ENCODE results near the gene TFR2. TPM values are rescaled to one million over a fixed set of nuclear protein-coding genes. Genes with fewer than 3 reads are reported as not detected.
A peak's percentile ranks its signal among the peaks of the same experiment; 100 is the strongest.

The TFR2 gene
- total and polyA plus RNA-seq, 2 of the 13 experiments (the other 11 are each of a cell fraction or from before 2014, with no cell fraction given), result 36.9 to 64.2 TPM

DNA sequence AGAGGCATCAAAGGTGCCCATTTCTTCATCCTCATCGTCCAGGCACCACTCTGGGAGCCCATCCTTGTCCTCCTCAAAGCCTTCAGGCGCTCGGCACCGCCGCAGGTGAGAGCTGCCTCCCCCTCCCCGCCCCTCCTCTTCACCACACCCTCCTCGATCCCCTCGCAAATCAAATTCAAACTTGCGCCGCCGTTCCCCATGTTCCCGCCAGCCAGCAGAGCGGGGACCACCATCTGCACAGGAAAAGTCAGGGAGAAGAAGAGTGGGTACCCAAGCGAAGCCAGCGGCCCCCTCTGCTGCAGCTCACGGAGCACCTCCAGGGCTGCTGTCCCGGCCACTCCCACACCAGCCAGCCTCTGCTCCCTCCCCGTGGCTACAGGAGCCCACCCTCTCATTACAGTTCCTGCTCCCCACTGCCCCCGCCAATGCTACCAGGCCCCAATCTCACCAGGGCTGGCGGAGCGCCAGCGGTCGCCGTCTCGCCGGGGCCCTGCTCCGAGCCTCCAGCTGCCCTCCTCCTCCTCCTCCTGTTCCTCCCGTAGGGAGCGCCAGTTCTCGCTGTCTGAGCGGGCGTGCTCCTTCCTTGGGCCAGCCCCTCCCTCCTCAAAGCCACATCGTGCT is 45.0 kb upstream of the TFR2 start:
- no peak overlapping the region for H3K9ac ChIP-seq (ENCODE audit: insufficient read depth, low read depth, low read length)
- peaks cover 27% of the 10 kb centered on the region; the same call in 1 of the 2 replicates for H4K20me1 ChIP-seq (ENCODE audit: insufficient read depth, low read length)
- peaks cover 26% of the 10 kb centered on the region for H3K79me2 ChIP-seq (ENCODE audit: insufficient read depth, low read length)
- no TSS peak for BruUV-seq (replicated peaks)
- WGBS (ENCODE audit: low lambda C conversion rate), result 96% methylated on average over 31 of the region's 33 CpGs
- no peak overlapping the region for H3K27ac ChIP-seq (ENCODE audit: extremely low read length, insufficient read depth, low read length)
- no peaks in the 10 kb centered on the region for H3K27me3 ChIP-seq (ENCODE audit: control insufficient read depth in 1 of 2, insufficient read depth in 2 of 2, low read length in 2 of 2)
- H3K9me3 ChIP-seq (ENCODE audit: low read length), result no peaks in the 10 kb centered on the region
- H3K4me3 ChIP-seq (replicated peaks in 1 of 3; ENCODE audit: insufficient read depth in 1 of 3, low read depth in 2 of 3, low read length in 3 of 3), result no peak overlapping the region
- TF ChIP-seq RBFOX2 (IDR thresholded peaks at IDR 0.05; ENCODE audit: low read depth, low read length) (peak; percentile 53), ZNF124 (CRISPR knock-in tag; IDR thresholded peaks at IDR 0.05) (no peak)
- intact Hi-C loops (cut with micrococcal nuclease; ENCODE audit: unreplicated experiment), result no loop called here
- FAIRE-seq (no peak), ATAC-seq (no peak), DNase-seq (ENCODE audit: low spot score) (no peak)
- peaks cover 49 to 76% of the 10 kb centered on the region in 2 experiments for H3K36me3 ChIP-seq (replicated peaks in 1 of 2; ENCODE audit: control insufficient read depth in 1 of 2, insufficient read depth in 2 of 2, low read length in 2 of 2)
- H3K4me2 ChIP-seq (ENCODE audit: low read depth, low read length), result no peak overlapping the region
- H3K4me1 ChIP-seq (ENCODE audit: insufficient read depth, low read length), result peaks cover 7% of the 10 kb centered on the region
- in situ Hi-C loops (cut with HindIII; ENCODE audit: extremely low pct_ligation_motif_present, low pct_unique_long_range_greater_than_20kb), result no loop called here
- ChIA-PET CTCF (ENCODE audit: low intra/inter-chr PET ratio, low total read pairs) (no interaction called here), POLR2A (no interaction called here)
- H2AFZ ChIP-seq (ENCODE audit: low read length), result no peak overlapping the region

DNA sequence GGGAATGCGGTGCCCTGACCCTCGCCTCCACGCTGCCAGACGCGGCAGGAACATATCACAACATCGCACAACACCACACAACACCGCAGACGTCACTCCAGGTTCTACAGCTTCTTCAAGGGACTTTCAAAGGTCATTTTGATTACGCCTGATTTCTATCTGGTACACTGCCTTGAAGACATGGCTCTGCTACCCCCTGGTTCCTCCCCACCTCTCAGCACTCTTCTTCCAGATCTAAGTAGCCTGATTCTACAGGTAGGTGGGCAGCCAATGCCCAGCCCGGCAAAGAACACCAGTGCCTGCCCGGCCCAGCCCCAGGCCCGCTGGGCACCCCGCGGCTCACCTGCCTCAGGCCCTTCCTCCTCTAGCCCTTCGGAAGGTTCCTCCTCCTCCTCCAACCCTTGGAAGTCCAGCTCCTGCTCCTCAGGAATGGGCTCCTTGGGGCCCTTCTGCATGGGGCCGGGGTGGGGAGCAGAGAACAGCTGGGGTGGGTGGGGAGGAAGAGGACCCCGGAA is 44.3 kb upstream of the TFR2 start:
- POLR2A ChIA-PET, result no interaction called here
- BruUV-seq (replicated peaks), result no TSS peak
- TF ChIP-seq SALL1 (CRISPR knock-in tag; IDR thresholded peaks at IDR 0.05), result no peak
- TF ChIP-seq SAP130 (CRISPR knock-in tag; IDR thresholded peaks at IDR 0.05; ENCODE audit: low read depth), result no peak
- no peak for TF ChIP-seq ZNF891 (CRISPR knock-in tag; IDR thresholded peaks at IDR 0.05)
- no peak for TF ChIP-seq ZNF792 (CRISPR knock-in tag; IDR thresholded peaks at IDR 0.05)
- TF ChIP-seq ZNF468 (CRISPR knock-in tag; IDR thresholded peaks at IDR 0.05), result no peak
- no peak for TF ChIP-seq FOSL1 (CRISPR knock-in tag; IDR thresholded peaks at IDR 0.05; ENCODE audit: borderline replicate concordance)
- TF ChIP-seq, protein P1, sequence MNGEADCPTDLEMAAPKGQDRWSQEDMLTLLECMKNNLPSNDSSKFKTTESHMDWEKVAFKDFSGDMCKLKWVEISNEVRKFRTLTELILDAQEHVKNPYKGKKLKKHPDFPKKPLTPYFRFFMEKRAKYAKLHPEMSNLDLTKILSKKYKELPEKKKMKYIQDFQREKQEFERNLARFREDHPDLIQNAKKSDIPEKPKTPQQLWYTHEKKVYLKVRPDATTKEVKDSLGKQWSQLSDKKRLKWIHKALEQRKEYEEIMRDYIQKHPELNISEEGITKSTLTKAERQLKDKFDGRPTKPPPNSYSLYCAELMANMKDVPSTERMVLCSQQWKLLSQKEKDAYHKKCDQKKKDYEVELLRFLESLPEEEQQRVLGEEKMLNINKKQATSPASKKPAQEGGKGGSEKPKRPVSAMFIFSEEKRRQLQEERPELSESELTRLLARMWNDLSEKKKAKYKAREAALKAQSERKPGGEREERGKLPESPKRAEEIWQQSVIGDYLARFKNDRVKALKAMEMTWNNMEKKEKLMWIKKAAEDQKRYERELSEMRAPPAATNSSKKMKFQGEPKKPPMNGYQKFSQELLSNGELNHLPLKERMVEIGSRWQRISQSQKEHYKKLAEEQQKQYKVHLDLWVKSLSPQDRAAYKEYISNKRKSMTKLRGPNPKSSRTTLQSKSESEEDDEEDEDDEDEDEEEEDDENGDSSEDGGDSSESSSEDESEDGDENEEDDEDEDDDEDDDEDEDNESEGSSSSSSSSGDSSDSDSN (CRISPR knock-in tag; IDR thresholded peaks at IDR 0.05), result no peak
- no peak for TF ChIP-seq NRL (CRISPR knock-in tag; IDR thresholded peaks at IDR 0.05; ENCODE audit: borderline replicate concordance)
- TF ChIP-seq ZNF616 (CRISPR knock-in tag; IDR thresholded peaks at IDR 0.05; ENCODE audit: low read depth), result no peak
- TF ChIP-seq FOXP1 (IDR thresholded peaks at IDR 0.05), result no peak
- TF ChIP-seq FOXP1 (CRISPR knock-in tag; IDR thresholded peaks at IDR 0.05), result no peak
- TF ChIP-seq ETV5 (CRISPR knock-in tag; IDR thresholded peaks at IDR 0.05; ENCODE audit: borderline replicate concordance), result no peak
- no peak for TF ChIP-seq MXD4 (CRISPR knock-in tag; IDR thresholded peaks at IDR 0.05)
- TF ChIP-seq, protein P2, sequence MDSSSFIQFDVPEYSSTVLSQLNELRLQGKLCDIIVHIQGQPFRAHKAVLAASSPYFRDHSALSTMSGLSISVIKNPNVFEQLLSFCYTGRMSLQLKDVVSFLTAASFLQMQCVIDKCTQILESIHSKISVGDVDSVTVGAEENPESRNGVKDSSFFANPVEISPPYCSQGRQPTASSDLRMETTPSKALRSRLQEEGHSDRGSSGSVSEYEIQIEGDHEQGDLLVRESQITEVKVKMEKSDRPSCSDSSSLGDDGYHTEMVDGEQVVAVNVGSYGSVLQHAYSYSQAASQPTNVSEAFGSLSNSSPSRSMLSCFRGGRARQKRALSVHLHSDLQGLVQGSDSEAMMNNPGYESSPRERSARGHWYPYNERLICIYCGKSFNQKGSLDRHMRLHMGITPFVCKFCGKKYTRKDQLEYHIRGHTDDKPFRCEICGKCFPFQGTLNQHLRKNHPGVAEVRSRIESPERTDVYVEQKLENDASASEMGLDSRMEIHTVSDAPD (CRISPR knock-in tag; IDR thresholded peaks at IDR 0.05), result no peak

More for the DNA sequence above, 44.3 kb upstream of the TFR2 start:
- ATAC-seq (no peak), DNase-seq (ENCODE audit: low spot score) (no peak), FAIRE-seq (no peak)
- intact Hi-C loops (cut with micrococcal nuclease; ENCODE audit: unreplicated experiment) (no loop called here), in situ Hi-C loops (cut with HindIII; ENCODE audit: extremely low pct_ligation_motif_present, low pct_unique_long_range_greater_than_20kb) (no loop called here)
- Histone ChIP-seq H4K20me1 (ENCODE audit: insufficient read depth, low read length) (peaks cover 21% of the 10 kb centered on the region; the same call in 1 of the 2 replicates), H3K9me3 (ENCODE audit: low read length) (no peaks in the 10 kb centered on the region), H3K4me3 (replicated peaks in 1 of 3; ENCODE audit: insufficient read depth in 1 of 3, low read depth in 2 of 3, low read length in 3 of 3) (no peak overlapping the region), H3K27ac (ENCODE audit: extremely low read length, insufficient read depth, low read length) (no peak overlapping the region), H3K27me3 (ENCODE audit: control insufficient read depth in 1 of 2, insufficient read depth in 2 of 2, low read length in 2 of 2) (no peaks in the 10 kb centered on the region), H3K79me2 (ENCODE audit: insufficient read depth, low read length) (peaks cover 20% of the 10 kb centered on the region), H3K36me3 (replicated peaks in 1 of 2; ENCODE audit: control insufficient read depth in 1 of 2, insufficient read depth in 2 of 2, low read length in 2 of 2) (peaks cover 49 to 73% of the 10 kb centered on the region in 2 experiments), H3K4me2 (ENCODE audit: low read depth, low read length) (no peak overlapping the region), H3K9ac (ENCODE audit: insufficient read depth, low read depth, low read length) (no peak overlapping the region), H2AFZ (ENCODE audit: low read length) (no peak overlapping the region), H3K4me1 (ENCODE audit: insufficient read depth, low read length) (peaks cover under 1% of the 10 kb centered on the region; the same call in 1 of the 2 replicates)
- WGBS (ENCODE audit: low lambda C conversion rate), result 91% methylated on average over 17 of the region's 17 CpGs
- CTCF ChIA-PET (ENCODE audit: low intra/inter-chr PET ratio, low total read pairs), result no interaction called here
